ENCODE data around the gene HS3ST4.

Gene HS3ST4

GRCh38 chr16:26175944-26176343 is 484.2 kb downstream of the HS3ST4 start:
- no peak for DNase-seq

GRCh38 chr16:26177438-26177837 is 485.7 kb downstream of the HS3ST4 start:
- no peak for DNase-seq

- DNase-seq = no peak
These were observed 486.5 kb downstream of the HS3ST4 start for GRCh38 chr16:26178298-26178697.

GRCh38 chr16:26186091-26186615 is 494.4 kb downstream of the HS3ST4 start:
- no peak for DNase-seq
